WTC11 (cell line): ENCODE results near the gene PITPNC1.

ENCODE experiments used
- ATF3 ChIP-seq: sonication (generic); formaldehyde crosslinking; conservative IDR thresholded peaks from 2 replicates; pipeline ENCODE4 v1.8.1; 2022; ENCODE audit warnings: mild to moderate bottlenecking, missing genetic modification reagents
- CREM ChIP-seq: sonication (generic); formaldehyde crosslinking; IDR thresholded peaks from 2 replicates; pipeline ENCODE4 v1.8.1; 2022; ENCODE audit warnings: mild to moderate bottlenecking, missing genetic modification reagents, moderate library complexity
- CTCF ChIP-seq: fragments of 200-600 bp; IDR thresholded peaks from 2 replicates; pipeline ENCODE4 v1.8.0; 2022; ENCODE audit warnings: antibody characterized with exemption
- E2F4 ChIP-seq: sonication (generic); formaldehyde crosslinking; IDR thresholded peaks from 2 replicates; pipeline ENCODE4 v1.8.1; 2022; ENCODE audit warnings: low read depth, mild to moderate bottlenecking, moderate library complexity, missing genetic modification reagents, borderline replicate concordance
- ETV6 ChIP-seq: sonication (generic); formaldehyde crosslinking; IDR thresholded peaks from 2 replicates; pipeline ENCODE4 v1.8.1; 2022; ENCODE audit warnings: mild to moderate bottlenecking, missing genetic modification reagents
- GABPB1 ChIP-seq: sonication (generic); formaldehyde crosslinking; IDR thresholded peaks from 2 replicates; pipeline ENCODE4 v1.8.1; 2023; ENCODE audit warnings: mild to moderate bottlenecking, missing genetic modification reagents
- JUN ChIP-seq: sonication (generic); formaldehyde crosslinking; IDR thresholded peaks from 2 replicates; pipeline ENCODE4 v1.8.0; 2023; ENCODE audit warnings: mild to moderate bottlenecking, missing genetic modification reagents
- ZNF317 ChIP-seq: sonication (generic); formaldehyde crosslinking; IDR thresholded peaks from 2 replicates; pipeline ENCODE4 v1.8.1; 2023; ENCODE audit warnings: low read depth, mild to moderate bottlenecking, moderate library complexity, missing genetic modification reagents, borderline replicate concordance
- ZNF512 ChIP-seq: sonication (generic); formaldehyde crosslinking; IDR thresholded peaks from 2 replicates; pipeline ENCODE4 v1.8.1; 2022; ENCODE audit warnings: missing genetic modification reagents, borderline replicate concordance

- TF ChIP-seq CTCF = no peak
- TF ChIP-seq ZNF512 (CRISPR knock-in tag) = no peak
- TF ChIP-seq CREM (CRISPR knock-in tag) = no peak
- TF ChIP-seq ATF3 (CRISPR knock-in tag) = no peak
- no peak for TF ChIP-seq GABPB1 (CRISPR knock-in tag)
- no peak for TF ChIP-seq JUN (CRISPR knock-in tag)
- no peak for TF ChIP-seq E2F4 (CRISPR knock-in tag)
- TF ChIP-seq ZNF317 (CRISPR knock-in tag) = no peak
- no peak for TF ChIP-seq ETV6
These were observed 132.6 kb downstream of the PITPNC1 start for GRCh38 chr17:67509390-67510287.
